HT-29 (cell line): ENCODE data around the gene ZFAND2B. TPM values are rescaled to one million over a fixed set of nuclear protein-coding genes. Genes with fewer than 3 reads are reported as not detected.
"Not testable (repeated sequence)": the region's sequence is repeated elsewhere in the genome, so short reads cannot be mapped to it uniquely, and the experiment has no call there.

Experiments used
- DNase-seq: peaks from one replicate; pipeline ENCODE4 v3.0.0-alpha.2; 2015; ENCODE audit warnings: low spot score
- total RNA-seq: library from RNA; depleted of rRNA; stranded (reverse); fragments of >200 nt; shearing (Covaris generic); gene quantifications from 2 replicates; pipeline ENCODE4 v1.2.3, GENCODE V29; 2014; rRNA removed

ZFAND2B gene
- total RNA-seq, 1 experiment from 2014 or later: 116 TPM

DNA sequence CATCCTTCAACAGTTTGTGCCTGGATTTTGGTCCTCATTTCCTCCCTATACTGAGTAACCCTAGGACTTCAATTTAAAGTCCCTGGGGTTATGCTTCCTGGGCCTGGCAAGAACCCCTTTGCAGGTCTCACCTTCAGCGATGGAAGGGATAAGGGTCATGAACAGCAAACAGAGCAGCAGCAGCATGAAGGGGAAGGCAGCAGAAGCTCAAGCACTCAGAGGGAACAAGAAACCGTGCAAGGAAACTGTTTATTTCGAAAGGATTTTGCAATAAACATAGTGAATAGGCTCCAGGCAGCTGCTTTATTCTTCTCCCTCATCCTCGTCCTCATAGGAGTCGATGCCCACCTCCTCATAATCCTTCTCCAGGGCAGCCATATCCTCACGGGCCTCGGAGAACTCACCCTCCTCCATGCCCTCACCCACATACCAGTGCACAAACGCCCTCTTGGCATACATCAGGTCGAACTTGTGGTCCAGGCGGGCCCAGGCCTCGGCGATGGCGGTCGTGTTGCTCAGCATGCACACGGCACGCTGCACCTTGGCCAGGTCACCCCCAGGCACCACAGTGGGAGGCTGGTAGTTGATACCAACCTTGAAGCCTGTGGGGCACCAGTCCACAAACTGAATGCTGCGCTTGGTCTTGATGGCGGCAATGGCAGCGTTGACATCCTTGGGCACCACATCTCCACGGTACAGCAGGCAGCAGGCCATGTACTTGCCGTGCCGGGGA, 43.6 kb downstream of the ZFAND2B start:
- no peak for DNase-seq

GRCh38 chr2:219251656-219252055, 45.1 kb downstream of the ZFAND2B start:
- DNase-seq: no peak

DNA sequence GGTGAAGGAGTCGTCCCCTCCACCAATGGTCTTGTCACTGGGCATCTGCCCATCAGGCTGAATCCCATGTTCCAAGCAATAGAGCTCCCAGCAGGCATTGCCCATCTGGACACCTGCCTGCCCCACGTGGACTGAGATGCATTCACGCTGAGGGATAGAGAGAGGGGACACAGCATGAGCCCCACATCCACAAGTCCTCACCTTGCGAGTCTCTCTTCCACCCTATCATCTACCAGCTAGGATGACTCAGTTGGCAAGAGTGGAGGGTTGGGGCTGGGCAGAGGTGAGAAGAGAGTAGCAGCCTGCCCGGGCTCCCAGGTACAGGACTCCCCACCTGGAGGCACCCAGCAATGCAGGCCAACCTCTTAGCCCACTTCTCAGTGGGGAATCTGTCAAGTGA, 45.5 kb downstream of the ZFAND2B start:
- no peak for DNase-seq

DNA sequence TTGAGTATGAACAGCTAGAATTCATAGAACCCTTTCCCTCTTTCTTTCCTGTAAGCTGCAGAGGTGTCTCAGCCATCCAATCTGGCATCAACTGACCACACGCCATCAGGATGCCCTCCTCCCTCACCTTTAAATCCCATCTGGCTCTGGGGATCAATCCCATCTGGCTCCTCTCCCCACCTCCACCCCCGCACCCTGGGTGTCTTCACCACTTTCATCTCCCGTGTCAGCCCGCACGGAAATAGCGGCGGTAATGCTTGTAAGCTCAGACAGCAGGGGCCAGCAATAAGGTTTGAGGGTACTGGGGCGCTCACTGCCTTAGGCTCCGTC, 46.0 kb downstream of the ZFAND2B start:
- DNase-seq: no peak

DNA sequence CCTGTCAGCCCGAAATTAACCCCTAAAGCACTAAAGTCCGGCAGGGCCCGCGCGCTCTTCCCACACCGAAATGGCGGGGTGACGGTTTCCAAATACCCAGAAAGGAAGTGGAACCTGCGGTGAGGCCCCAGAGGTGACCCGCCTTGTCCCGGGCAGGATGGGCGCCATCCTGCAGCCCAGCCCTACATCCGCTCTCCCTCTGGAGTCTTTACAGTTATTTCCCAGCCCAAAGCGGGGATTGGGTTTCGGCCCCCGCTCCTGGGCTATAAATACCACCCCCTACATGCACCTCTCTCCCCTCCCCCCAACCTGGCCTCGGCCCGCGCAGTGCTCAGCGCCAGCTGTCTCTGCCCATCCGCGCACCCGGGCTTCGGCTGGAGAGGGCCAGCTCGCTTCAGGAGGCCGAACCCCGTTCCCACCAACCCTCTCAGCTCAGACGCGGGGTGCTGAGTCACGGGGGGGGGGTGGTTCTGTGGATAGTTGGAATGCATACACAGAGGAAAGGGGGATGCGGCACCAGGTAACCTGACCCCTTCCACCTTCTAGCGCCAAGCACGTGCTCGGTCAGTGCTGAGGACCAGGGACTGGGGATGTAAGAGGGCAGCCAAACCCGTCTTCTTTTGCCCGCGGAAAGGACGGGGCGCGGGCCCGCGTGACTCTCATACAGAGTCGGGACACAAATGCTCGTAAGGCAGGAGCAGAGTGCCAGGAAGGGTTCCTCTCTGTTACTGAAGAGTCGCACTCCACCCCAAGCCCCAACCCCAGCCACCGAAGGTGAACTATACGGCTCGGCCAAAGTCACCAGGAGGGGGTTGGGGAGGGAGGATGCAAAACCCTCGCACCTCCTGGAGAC, 46.5 kb downstream of the ZFAND2B start, which contains the start of gene TUBA4B:
TSS of gene TUBA4B (plus strand) at position 344 of the 853 bp plus-strand sequence. CDS start at position 509, 165 bp downstream.
- DNase-seq: peak; percentile 36

DNA sequence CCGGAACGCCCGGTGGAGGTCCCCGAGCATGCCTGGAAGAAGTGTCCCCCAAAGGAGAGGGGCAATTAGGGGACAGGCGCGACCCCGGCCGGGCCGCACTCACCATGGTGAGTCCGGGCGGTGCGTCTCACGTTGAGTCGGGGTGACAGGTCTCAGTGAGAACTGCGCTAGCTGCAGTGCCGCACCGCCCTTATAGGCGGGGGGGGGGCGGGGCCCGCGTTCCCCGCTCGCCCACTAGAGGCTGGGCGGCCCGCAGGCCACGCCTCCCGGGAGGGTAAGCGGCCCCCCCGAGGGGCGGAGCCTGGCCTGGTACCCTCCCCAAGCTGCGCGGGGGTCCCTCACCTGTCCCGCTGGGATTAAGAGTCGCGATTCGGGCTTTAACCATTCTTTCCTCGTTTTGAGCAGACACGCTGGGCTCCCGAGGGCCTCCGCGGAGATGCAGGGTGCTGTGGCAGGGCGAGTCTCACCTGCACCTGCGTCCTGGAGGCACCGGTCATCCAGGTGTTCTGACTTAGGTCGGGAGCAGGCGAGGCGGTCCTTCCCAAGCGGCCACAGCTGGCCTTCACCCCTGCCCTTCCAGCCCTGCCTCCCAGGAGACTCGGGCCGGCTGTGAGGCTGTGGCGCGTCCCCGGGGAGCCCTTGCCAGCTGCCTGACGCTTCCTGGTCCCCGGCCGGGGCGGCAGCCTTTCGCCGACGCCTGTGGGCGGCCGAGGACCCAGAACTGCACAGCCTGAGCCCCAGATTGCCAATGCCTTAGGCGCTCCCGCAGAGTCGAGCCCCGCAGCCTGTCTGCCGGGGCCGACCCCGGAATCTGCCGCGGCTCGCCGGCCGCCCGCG, 47.4 kb downstream of the ZFAND2B start, which contains the start of gene TUBA4A:
TSS of gene TUBA4A (minus strand) at position 166 of the 837 bp plus-strand sequence. CDS start at position 106, 60 bp downstream.
- peak; percentile 91 for DNase-seq

DNA sequence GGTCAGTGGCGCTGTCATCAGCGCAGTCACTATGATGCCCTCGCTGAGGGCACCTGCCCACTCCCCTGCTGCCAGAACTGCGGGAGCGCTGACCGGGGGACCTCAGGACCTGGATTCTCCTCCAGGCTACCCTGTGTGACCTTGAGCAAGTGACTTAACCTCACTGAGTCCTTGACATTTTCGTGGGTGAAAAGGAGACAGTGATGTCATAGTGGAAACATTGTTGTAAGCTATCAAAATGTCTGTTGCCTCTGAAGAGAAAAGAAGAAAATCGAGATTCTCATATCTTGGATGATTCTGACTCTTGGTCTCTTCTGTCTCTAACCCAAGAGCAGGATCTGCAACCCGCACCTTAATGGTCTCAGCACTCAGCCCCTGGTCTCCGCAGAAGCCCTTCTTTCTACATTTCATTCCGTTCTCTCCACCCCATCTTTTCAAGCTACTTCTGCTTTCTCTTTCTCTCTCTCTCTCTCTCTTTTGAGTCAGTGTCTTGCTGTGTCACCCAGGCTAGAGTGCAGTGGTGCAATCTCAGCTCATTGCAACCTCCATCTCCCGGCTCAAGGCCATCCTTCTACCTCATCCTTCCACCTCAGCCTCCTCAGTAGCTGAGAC, 48.1 kb downstream of the ZFAND2B start:
- no peak for DNase-seq

DNA sequence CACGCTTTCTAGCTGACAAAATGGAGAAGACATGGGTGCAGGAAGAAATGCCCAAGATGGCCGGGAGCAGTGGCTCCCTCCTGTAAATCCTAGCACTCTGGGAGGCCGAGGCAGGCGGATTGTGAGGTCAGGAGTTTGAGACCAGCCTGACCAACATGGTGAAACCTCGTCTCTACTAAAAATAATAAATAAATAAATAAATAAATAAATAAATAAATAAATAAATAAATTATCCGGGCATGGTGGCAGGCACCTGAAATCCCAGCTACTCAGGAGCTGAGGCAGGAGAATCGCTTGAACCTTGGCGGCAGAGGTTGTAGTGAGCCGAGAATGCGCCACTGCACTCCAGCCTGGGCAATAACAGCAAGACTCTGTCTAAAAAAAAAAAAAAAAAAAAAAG, 52.4 kb downstream of the ZFAND2B start:
- DNase-seq: not testable (repeated sequence)

Other genes with a start within 250 kb of the ZFAND2B start
- gene CDK5R2, start 247.1 kb upstream of the ZFAND2B start, total RNA-seq: not detected in 2 replicates
- not detected in 2 replicates for gene FEV, start 221.6 kb upstream of the ZFAND2B start, total RNA-seq
- not detected in 2 replicates for gene CRYBA2, start 213.4 kb upstream of the ZFAND2B start, total RNA-seq
- gene CFAP65, start 165.3 kb upstream of the ZFAND2B start, total RNA-seq: not detected in 2 replicates
- gene IHH, start 145.9 kb upstream of the ZFAND2B start, total RNA-seq: 12.3 and 13.4 TPM in 2 replicates
- gene NHEJ1, start 46.0 kb upstream of the ZFAND2B start, total RNA-seq: 24.7 and 25.9 TPM in 2 replicates
- 5.9 and 9.9 TPM in 2 replicates for gene SLC23A3, start 36.8 kb upstream of the ZFAND2B start, total RNA-seq
- 49.8 and 53.0 TPM in 2 replicates for gene CNPPD1, start 29.9 kb upstream of the ZFAND2B start, total RNA-seq
- 78.5 and 83.9 TPM in 2 replicates for gene RETREG2, start 28.5 kb upstream of the ZFAND2B start, total RNA-seq
- 33.6 and 39.9 TPM in 2 replicates for gene ABCB6, start 12.2 kb downstream of the ZFAND2B start, total RNA-seq
- 93.7 and 107 TPM in 2 replicates for gene ATG9A, start 22.9 kb downstream of the ZFAND2B start, total RNA-seq
- 41.0 and 43.4 TPM in 2 replicates for gene ANKZF1, start 23.0 kb downstream of the ZFAND2B start, total RNA-seq
- gene GLB1L, start 38.7 kb downstream of the ZFAND2B start, total RNA-seq: 5.5 and 10.0 TPM in 2 replicates
- gene STK16, start 38.7 kb downstream of the ZFAND2B start, total RNA-seq: 18.3 and 19.9 TPM in 2 replicates
- gene TUBA4B, start 46.5 kb downstream of the ZFAND2B start, total RNA-seq: not detected in 2 replicates
- gene TUBA4A, start 47.1 kb downstream of the ZFAND2B start, total RNA-seq: 93.8 and 97.4 TPM in 2 replicates
- 43.1 and 51.1 TPM in 2 replicates for gene DNAJB2, start 72.6 kb downstream of the ZFAND2B start, total RNA-seq
- not detected in 2 replicates for gene PTPRN, start 102.6 kb downstream of the ZFAND2B start, total RNA-seq
- gene RESP18, start 126.0 kb downstream of the ZFAND2B start, total RNA-seq: not detected in 2 replicates
- gene DNPEP, start 181.1 kb downstream of the ZFAND2B start, total RNA-seq: 155 and 158 TPM in 2 replicates
- 0.63 TPM in 1 of 2 replicates, not detected in the other for gene DES, start 211.6 kb downstream of the ZFAND2B start, total RNA-seq
- gene SPEG, start 228.1 kb downstream of the ZFAND2B start, total RNA-seq: 6.7 and 8.3 TPM in 2 replicates